ENCODE results near the gene MUC6.
"Not testable (repeated sequence)": the region's sequence is repeated elsewhere in the genome, so short reads cannot be mapped to it uniquely, and the experiment has no call there.

MUC6 gene

DNA sequence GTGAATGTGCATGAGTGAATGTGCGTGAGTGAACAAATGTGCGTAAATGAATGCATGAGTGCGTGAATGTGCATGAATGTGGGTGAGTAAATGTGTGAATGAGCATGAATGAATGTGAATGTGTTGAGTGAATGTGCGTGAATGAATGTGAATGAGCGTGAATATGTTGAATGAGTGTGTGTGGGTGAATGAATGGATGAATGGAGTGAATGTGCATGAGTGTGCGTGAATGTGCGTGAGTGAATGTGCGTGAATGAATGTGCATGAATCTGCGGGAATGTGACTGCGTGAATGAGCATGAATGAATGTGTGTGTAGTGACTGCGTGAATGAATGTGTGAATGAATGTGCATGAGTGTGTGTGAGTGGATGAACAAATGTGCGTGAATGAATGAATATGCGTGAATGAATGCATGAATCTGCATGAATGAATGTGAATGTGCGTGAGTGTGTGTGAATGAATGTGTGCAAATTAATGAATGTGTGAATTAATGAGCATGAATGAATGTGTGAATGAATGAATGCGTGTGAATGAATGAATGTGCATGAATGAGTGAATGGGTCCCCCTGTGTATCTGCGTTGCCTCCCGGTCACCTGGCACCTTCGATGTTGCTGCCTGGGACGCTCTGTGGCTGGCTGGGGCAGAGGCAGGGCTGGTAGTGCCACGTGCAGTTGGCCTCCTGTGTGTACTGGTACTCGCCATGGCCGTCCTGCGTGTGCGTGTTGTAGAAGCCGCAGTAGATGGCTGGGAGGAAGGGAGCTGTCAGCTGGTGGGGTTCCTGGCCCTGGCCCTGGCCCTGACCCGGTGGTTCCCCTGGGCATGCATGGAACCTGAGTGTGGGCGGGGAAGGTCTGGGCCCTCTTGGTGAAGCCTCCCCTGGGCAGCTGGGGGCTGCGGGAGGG, 13.4 kb downstream of the MUC6 start:
- DNase-seq: no peak

DNA sequence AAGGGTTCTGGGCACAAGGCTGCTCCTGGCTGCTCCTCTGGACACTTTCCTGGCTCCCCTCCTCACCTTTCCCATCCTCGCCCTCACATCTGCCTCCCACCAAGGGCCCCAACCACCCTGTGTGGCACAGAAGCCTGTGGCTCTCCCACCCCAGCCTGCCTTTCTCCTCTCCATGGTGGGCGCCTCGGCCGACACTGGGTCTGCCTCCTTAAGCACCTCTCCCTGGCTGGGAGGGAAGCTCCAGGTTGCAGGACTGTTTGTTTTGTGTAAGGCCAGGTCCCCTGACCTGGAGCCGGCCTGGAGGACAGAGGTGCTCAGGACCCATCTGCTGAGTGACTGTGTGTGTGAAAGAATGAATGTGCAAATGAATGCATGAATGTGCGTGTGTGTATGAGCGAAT, 14.1 kb downstream of the MUC6 start:
- DNase-seq: no peak

DNA sequence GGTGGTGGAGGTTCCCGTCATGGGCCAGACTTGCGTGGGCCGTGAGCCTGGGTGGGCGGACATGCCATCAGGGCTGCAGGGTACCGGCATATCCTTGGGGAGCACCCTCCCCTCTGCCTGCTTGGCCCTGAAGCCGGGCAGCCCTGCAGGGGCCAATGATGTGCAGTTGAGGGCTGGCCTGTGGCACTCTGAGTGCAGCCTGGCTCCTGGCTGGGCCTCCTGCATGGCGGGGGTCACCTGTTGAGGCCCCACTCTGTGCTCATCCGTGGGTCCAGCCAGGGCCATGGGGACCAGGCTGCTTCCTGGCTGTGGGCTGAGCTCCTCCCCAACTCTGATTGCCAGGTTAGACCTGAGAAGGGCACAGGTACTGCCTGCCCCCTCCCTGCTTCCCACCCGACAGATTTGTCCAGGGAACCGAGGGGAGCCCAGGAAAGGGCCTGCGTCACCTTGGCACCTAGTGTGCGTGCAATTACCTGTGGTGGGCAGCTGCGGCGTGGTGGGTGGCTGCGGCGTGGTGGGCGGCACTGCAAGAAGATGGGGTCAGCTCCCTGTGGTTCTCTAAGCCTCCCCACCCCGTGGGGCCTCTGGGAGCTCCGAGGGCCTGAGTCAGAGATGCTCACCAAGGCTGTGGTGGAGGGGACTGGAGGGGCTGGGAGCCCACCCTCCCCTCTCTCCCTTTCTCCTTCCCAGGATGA, 16.2 kb downstream of the MUC6 start:
- no peak for DNase-seq

DNA sequence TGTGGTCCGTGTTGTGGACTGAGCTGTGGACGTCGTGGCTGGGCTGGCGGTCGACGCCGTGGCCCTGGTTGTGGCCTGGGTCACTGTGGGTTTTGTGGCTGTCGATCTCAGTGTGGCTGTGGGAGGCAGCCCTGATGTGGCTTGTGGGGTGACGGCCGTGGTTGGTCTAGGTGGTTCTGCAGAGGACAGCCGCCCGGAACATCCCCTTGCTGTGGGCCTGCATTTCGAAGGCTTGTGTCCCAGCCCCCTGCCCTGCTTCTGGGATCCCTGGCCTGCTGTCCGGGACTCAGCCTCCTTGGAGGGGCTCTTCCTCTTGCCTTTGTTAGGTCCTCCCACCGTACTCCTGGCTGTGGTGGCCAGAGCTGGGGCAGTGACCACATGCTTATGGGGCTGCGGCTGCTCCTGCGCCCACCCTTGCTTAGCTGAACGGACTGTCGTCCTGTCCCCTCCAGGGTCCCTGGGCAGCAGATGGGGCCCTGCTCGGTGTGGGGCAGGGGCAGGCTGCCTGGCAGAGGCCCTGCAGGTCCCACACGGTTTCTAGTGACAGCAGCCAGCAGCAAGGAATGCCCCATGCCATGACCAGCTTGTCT, 17.1 kb downstream of the MUC6 start:
- no peak for DNase-seq

DNA sequence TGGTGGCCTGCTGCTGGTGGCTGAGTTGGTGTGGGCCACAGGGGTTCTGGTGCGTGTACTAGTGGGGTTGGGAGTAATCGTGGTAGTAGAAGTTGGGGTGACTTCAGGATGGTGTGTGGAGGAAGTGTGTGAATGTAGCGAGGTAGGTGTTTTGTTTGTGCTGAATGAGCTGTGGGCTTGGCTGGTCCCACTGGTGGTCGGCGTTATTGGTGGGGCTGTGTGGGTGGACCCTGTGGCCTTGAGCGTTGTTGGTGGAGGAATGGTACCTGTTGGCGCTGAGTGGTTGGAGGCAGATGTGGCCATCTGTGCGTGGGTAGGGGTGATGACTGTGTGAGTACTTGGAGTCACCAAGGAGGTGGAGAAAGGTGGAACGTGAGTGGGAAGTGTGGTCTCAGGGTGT, 18.4 kb downstream of the MUC6 start:
- no peak for DNase-seq

DNA sequence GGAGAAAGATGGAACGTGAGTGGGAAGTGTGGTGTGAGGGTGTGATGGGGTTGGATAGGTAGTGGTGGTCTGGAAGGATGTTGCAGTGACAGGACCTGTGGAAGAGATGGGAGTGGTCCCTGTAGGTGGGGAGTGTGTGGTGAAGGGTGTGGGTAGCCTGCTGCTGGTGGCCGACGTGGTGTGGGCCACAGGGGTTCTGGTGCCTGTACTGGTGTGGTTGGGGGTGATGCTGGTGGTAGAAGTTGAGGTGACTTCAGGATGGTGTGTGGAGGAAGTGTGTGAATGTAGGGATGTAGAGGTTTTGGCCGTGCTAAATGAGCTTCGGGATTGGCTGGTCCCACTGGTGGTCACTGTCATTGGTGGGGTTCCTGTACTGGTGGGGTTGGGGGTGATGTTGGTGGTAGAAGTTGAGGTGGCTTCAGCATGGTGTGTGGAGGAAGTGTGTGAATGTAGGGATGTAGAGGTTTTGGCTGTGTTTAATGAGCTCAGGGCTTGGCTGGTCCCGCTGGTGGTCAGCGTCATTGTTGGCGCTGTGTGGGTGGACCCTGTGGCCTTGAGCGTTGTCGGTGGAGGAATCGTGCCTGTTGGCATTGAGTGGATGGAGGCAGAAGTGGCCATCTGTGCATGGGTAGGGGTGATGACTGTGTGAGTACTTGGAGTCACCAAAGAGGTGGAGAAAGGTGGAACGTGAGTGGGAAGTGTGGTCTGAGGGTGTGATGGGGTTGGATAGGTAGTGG, 19.1 kb downstream of the MUC6 start:
- no peak for DNase-seq

DNA sequence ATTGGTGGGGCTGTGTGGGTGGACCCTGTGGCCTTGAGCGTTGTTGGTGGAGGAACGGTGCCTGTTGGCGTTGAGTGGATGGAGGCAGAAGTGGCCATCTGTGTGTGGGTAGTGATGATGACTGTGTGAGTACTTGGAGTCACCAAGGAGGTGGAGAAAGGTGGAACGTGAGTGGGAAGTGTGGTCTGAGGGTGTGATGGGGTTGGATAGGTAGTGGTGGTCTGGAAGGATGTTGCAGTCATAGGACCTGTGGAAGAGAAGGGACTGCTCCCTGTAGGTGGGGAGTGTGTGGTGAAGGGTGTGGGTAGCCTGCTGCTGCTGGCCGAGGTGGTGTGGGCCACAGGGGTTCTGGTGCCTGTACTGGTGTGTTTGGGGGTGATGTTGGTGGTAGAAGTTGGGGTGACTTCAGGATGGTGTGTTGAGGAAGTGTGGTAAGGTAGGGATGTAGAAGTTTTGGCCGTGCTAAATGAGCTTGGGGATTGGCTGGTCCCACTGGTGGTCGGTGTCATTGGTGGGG, 19.9 kb downstream of the MUC6 start:
- DNase-seq: not testable (repeated sequence)

DNA sequence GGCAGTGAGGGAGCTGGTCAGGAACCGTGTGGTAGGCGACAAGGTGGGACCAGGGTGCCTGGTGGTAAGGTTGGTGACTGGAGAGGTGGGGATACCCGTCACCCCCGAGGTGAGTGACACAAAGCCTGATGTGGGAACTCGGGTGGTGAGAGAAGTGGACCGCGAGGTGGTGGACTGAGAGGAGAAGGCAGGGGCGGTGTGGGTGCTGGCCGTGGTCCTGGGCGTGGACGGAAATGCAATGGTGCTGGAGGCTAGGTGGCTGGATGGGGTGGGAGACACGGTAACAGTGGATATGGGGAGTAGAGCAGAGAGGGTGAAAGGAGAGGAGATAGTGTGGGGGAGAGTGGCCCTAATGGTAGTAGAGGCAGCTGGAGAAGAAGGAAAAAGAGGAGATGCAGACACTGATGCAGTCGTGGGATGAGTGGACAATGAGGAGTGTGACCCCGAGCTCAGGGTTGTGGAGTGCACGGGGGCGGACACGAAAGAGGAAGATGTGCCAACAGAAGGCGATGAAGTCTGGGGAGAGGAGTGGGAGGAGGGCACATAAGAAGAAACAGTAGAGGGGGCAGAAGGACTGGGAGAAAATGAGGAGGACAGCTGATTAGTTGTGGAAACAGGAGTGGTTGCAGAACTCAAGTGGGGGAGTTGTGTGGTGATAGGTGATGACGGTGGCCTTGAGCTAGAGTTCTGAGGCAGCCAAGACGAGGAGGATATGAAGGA, 20.5 kb downstream of the MUC6 start:
- no peak for DNase-seq

DNA sequence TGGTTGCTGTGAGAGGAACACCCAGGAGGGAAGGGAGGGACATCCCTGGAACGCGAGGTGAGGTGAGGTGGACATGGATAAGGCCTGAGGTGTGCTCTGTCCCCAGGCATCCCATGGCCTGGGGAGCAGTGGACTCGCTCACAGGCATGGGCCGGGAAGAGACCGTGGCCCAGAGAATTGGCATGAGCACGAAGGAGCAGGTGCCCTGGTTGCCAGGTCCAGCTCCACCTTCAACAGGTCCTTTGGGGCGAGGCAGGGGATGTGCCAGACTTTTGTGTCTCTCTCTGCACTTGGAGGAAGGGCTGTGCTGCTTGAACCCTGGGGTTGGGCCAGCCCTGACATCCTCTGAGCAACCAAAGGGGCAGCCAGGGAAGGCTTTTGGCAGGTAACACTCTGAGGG, 21.5 kb downstream of the MUC6 start:
- DNase-seq: no peak

DNA sequence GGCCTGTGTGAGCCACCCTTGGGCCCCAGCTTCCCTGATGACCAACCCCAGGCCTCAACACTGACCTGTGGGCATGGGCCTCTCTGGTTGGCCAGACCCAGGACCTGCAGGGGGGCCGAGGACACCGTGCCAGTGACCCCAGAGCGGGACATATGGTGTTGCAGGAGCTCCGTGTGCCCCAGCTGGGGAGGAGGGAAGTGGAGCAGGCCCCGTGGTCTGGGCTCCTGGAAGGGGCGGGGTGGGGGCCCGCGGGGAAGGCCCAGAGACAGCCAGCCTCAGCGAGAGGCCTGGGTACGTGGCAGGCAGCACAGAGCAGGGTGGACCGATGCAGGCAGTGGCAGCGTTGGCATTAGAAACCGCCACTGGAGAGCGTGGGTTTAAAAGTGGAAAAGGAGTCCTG, 22.2 kb downstream of the MUC6 start:
- DNase-seq: no peak

DNA sequence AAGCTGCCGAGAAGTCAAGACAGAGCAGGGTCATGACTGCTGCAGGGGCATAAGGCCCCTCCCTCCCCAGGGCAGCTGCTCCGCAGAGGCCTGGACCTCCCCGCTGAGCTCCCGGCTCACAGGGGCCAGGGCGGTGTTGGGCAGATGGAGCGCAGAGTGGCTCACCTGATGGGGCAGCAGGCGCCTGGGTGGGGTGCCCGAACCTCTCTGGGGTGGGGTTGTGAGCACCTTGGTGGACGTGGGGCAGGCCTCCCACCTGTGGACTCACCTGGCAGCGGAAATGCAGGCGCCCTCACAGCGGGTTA, 22.9 kb downstream of the MUC6 start:
- no peak for DNase-seq

DNA sequence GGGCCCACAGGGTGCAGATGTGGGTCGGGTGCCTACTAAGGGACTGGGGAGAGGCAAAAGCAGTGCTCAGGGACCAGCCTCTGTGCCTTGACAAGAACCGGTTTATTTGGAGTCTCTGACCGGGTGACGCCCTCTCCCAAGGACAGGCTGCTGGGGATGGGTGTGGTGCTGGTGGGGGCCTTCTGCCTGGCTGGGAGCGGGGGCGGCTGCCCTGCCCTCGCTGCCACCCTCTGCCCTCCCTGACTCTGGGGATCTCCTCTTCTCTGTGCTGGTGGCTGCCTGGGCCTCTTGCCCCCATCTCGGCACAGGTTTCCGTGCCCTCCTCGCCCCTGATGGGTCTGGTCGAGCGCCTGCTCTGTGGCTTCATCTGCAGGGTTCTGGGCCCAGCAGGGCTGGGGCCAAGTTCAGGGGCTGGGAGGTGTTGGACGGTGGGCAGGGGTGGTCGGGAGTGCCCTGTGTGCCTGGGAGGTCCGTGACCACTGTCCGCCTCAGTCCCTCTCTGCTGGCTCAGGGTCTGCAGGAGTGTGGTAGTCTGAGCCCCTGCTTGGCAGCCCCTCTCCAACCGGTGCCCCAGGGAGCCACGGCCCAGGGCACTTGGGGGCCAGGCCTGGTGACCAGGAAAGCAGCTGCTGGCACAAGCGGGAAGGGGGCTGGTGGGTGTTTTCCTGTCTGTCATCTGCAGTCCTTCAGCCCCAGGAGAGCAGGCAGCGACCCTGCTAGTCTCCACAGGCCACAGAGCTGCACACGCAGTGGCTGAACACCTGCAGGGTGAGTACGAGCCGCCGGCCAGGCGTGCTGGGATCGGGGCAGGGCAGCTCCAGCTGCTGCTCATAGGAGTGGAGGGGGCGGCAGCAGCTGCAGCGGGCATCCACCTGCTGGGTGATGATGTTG, 23.5 kb downstream of the MUC6 start:
- DNase-seq: no peak

DNA sequence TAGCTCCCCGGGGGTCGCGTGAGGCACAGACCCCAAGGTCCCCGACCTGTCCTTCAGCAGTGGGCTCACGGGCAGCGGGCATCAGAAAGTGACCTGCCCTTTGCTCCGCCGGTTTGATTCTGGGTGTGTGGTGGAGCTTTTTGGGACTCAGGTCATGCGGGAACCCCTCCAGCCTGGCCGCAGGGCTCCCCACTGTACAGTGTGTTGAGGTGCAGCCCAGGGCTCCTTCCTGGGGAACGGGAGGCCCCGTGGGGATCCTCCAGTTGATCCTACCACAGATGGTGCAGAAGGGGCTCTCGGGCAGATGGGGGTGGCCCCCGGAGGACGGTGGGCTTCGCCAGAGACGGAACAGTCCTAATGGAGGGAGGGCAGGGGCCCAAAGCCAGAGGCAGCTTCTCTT, 24.2 kb downstream of the MUC6 start:
- no peak for DNase-seq

DNA sequence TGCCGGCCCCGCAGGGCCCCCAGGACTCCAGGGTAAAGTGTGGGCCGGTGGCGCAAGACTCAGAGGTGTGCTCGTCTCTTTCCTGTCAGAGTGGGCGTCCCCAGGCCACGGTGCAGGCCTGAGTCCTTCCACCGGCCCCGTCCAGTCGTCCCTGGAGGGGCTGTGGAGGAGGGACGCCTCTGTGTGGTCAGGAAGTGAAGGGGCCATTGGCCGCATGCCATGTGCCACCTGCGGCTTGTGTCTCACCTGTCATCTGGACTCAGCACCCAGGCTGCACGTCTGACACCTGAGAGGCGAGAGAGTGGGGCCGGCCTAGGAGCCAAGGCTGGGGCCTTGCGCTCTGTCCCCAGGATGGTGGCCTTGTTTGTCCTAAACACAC, 25.2 kb downstream of the MUC6 start:
- DNase-seq: no peak

DNA sequence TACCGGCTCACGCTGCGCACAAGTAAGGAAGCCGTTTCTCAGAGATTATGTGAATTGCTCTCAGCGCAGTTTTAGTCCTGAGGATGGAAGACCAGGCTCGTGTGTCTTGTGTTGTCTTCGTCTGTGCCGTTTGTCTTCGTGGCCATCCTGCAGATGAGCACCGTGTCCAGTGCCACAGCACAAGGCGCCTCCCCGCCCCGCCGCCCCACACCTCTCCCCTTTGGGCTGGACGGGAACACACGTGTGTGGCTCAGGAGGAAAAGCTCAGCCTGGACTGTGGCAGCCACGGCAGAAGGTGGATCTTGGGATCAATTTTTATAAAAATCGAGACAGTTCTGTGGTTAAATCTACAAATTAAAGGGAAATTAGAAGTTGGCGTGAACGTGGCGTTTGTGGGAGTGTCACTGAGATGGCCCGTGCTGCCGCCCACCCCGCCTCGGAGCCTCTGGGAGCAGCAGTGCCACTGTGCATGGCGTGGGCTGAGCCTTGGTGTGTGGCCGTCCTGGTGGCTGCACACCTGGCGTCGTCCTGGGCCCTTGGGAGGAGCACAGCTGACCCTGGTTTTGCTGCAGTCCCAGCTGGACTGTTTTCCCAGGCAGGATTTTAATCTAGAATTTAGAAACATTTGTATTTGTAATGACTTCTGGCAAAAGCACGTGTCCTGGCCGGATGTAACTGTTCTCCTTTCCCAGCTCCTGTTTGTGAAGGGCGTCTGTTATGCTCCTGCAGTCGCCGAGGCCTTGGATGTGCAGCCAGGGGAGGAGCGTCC, 25.8 kb downstream of the MUC6 start:
- no peak for DNase-seq

DNA sequence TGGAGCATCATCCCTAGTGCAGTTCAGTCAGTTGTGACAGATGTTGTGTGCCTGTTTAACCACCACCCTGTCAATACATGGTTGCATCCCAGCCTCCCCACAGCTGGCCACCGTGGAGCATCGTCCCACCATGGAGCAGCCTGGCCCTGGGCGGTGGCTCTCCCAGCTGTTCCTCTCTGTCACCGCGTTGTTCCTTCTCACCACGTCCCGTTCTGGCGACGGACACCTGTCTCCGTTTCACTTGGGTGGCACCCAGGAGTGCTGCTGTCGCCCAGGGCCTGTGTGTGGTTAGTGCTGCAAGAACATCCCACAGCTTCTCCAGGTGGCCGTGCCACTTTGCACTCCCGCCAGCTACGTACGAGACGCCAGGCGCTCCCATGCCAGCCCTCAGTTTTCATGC, 26.5 kb downstream of the MUC6 start:
- DNase-seq: no peak

DNA sequence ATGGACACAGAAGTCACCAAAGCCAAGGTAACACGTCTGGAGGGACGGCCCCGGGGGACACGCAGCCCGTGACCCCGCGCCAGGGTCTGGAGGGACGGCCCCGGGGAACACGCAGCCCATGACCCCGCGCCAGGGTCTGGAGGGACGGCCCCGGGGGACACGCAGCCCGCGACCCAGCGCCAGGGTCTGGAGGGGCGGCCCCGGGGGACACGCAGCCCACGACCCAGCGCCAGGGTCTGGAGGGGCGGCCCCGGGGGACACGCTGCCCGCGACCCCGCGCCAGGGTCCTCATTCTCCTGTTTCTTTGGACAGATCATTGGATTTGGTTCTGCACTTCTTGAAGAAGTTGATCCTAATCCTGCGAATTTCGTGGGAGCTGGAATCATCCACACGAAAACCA, 27.1 kb downstream of the MUC6 start:
- DNase-seq: no peak

DNA sequence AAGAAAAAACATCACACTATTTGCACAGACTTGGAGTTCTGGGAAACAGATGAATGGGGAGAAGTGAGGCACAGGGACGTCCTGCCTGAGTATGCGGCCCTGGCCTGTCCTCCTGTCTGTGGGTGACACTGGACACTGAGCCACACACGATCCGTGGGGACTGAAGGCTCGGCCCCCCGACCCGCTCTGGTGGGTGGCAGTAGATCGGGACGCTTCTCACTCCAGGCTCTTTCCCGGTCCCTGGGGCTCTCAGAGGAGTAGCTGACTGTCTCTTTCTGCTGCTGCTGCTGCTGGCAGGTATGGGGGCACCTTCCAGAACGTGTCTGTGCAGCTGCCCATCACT, 27.7 kb downstream of the MUC6 start:
- DNase-seq: no peak

DNA sequence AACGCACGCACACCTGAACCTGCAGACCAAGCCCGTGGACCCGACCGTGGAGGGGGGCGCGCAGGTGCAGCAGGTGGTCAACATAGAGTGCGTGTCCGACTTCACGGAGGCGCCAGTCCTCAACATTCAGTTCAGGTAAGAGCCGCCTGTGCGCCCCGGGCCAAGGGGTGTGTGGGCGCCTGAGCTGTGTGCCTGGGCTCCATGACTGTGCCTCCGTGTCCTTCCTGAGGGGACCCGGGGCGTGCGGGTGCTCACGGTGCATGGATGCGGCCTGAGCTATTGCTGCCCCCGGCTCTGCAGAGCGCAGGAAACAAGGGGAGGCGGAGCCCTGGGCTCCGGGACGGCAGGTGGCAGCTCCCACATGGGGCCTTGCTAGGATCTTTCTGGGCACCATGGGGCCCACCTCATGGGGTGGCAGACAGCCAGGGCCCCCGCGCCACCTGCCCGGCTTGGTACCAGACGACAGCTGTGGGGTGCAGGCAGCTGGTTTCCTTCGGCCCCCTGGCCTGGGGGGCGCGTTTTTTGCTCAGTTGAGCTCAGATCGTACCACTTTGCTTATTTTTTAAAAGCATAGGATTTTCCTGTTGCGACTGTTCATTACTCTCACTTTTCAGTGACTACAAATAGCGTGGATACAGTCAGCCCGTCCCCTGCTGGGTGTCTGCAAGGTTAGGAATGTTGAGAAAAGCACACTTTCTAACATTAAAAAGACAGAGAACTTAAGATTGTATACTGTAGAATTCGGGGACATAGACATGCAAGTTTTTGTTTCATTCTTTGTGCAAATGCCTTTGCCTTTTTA, 28.3 kb downstream of the MUC6 start:
- DNase-seq: no peak

DNA sequence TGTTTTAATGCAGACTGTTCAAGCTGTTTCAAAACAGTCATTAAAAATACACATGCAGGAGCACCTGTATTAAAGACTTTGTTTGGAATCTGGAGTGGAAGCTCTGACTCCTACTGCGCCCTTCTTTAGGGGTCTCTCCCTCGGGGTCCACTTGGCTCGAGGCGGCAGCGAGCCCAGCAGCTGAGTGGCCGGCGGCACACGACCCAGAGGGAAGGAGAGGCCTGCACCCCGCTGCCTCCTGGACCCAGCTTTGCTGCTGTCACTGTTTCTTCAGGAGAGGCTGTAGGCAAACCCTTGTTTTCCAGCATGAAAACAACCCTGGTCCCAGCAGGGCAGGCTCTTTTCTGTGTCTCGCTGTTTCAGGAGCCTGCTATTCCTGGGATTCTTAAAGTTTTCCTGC, 29.2 kb downstream of the MUC6 start:
- DNase-seq: no peak
